Measurements from ENCODE around the gene CDH16.

- TF ChIP-seq POLR2A (IDR thresholded peaks at IDR 0.05) (no peak), CTCF (IDR thresholded peaks at IDR 0.05) (no peak), POLR2AphosphoS5 (IDR thresholded peaks at IDR 0.05) (no peak)
Observed at GRCh38 chr16:66958857-66959703, 40.4 kb upstream of the CDH16 start.
